Prostate gland (tissue), 2 donors: ENCODE results near the gene PTGES2. TPM values are rescaled to one million over a fixed set of nuclear protein-coding genes. Genes with fewer than 3 reads are reported as not detected.
"Not testable (repeated sequence)": the region's sequence is repeated elsewhere in the genome, so short reads cannot be mapped to it uniquely, and the experiment has no call there.

Experiments
- DNase-seq: peaks from one replicate; pipeline ENCODE4 v3.0.0-alpha.2; 2019; ENCODE audit warnings: low spot score
- H3K27ac ChIP-seq, 2 donors: fragments of 200-600 bp; sonication (generic); 2 replicates each; pipeline ENCODE4 v1.5.1; 2017 to 2019
- H3K27me3 ChIP-seq: fragments of 200-600 bp; sonication (generic); replicated peaks from 2 replicates; pipeline ENCODE4 v1.5.1; 2019; ENCODE audit not compliant: insufficient read depth
- H3K36me3 ChIP-seq, 2 donors: fragments of 200-600 bp; sonication (generic); 1 replicate in 1 of 2; 2 replicates in 1 of 2; pipeline versions ENCODE4 v1.5.1 to v1.8.1; 2017 to 2019
- H3K4me1 ChIP-seq: fragments of 200-600 bp; sonication (generic); replicated peaks from 2 replicates; pipeline ENCODE4 v1.5.1; 2019
- H3K4me3 ChIP-seq, 2 donors: fragments of 200-600 bp; sonication (generic); 2 replicates each; pipeline ENCODE4 v1.5.1; 2017 to 2019
- H3K9me3 ChIP-seq: fragments of 200-600 bp; sonication (generic); 2 replicates; pipeline ENCODE4 v1.5.1; 2017
- POLR2A ChIP-seq: fragments of 450-650 bp; IDR thresholded peaks from one replicate; pipeline ENCODE4 v1.6.1; 2016; ENCODE audit warnings: antibody characterized with exemption, mild to moderate bottlenecking
- WGBS: methylation state at CpG from one replicate; pipeline ENCODE4 v1.1.5; 2018; 5-methylcytosine and 5-hydroxymethylcytosine counted together
- intact Hi-C: fragments of 100-400 bp; cut with DNase I; formaldehyde crosslinking; loops from one replicate; pipeline ENCODE4 v1.14.2; 2022
- total RNA-seq, 2 donors: library from RNA; depleted of rRNA; stranded (reverse); fragments of >200 nt; gene quantifications; one replicate each; pipeline ENCODE4 v1.1.0, GENCODE V29; 2016
- TF ChIP-seq, protein P1 (sequence below), 4 experiments: fragments of 200-600 bp in 2 of 4; fragments of 450-650 bp in 2 of 4; sonication (generic) in 2 of 4; IDR thresholded peaks; 1 replicate in 3 of 4; 2 replicates in 1 of 4; pipeline ENCODE4 v1.5.1; 2016 to 2019; ENCODE audit warnings: antibody characterized with exemption in 4 of 4, mild to moderate bottlenecking in 2 of 4, moderate library complexity in 2 of 4

Gene PTGES2
- total RNA-seq, 2 donors from 2014 or later: 89.4 to 96.1 TPM

DNA sequence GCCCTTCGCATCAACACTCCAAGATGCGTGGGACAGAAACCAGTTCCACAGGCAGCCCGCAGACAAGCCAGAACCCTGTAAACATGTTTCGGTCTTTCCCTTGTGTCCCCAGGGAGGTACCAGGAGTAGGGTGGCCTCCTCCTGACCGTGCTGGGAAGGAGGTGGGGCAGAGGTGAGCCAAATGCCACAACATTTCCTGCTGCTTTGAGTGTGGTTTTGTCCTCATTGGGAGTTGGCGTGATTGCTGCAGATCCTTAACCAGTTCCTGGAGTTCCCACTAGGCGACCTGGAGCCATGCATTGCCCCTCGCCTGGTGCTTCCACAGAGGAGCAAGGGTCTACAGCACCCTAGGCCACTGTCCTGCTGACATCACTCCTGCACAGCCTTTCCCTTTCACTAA, 8.0 kb upstream of the PTGES2 start:
- WGBS: 46% methylated on average over 8 of the region's 8 CpGs
- H3K9me3 ChIP-seq: not testable (repeated sequence)

DNA sequence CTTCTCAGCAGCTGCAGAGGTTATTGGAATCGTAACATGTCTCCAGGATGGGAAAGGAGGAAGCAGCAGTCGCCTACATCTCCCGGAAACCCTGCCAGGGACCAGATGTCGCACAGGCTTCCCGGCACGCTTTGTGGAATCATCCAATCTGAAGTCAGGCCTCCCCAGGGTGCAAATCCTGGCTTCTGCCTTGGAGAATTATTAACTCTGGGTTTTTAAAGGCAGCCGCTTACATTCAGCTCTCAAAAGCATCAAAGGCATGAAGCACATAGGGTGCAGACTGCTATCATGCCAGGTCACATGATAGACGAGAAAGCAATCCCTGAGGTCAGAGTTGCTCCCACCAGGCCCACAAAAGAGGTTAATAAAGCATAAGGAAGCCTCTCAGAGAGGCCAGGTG, 4.6 kb upstream of the PTGES2 start:
- WGBS: 25% methylated on average over 8 of the region's 8 CpGs
- H3K27me3 ChIP-seq, H3K4me1 ChIP-seq, H3K9me3 ChIP-seq, intact Hi-C loops, DNase-seq, H3K27ac ChIP-seq, H3K36me3 ChIP-seq, H3K4me3 ChIP-seq: not testable (repeated sequence)

More for the DNA sequence above, 8.0 kb upstream of the PTGES2 start:
- intact Hi-C loops, DNase-seq, H3K4me3 ChIP-seq, H3K4me1 ChIP-seq, H3K36me3 ChIP-seq, H3K27me3 ChIP-seq, H3K27ac ChIP-seq: not testable (repeated sequence)
- TF ChIP-seq, protein P1, sequence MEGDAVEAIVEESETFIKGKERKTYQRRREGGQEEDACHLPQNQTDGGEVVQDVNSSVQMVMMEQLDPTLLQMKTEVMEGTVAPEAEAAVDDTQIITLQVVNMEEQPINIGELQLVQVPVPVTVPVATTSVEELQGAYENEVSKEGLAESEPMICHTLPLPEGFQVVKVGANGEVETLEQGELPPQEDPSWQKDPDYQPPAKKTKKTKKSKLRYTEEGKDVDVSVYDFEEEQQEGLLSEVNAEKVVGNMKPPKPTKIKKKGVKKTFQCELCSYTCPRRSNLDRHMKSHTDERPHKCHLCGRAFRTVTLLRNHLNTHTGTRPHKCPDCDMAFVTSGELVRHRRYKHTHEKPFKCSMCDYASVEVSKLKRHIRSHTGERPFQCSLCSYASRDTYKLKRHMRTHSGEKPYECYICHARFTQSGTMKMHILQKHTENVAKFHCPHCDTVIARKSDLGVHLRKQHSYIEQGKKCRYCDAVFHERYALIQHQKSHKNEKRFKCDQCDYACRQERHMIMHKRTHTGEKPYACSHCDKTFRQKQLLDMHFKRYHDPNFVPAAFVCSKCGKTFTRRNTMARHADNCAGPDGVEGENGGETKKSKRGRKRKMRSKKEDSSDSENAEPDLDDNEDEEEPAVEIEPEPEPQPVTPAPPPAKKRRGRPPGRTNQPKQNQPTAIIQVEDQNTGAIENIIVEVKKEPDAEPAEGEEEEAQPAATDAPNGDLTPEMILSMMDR (IDR thresholded peaks at IDR 0.05): peak in 1 of 4 experiments; percentile 24

DNA sequence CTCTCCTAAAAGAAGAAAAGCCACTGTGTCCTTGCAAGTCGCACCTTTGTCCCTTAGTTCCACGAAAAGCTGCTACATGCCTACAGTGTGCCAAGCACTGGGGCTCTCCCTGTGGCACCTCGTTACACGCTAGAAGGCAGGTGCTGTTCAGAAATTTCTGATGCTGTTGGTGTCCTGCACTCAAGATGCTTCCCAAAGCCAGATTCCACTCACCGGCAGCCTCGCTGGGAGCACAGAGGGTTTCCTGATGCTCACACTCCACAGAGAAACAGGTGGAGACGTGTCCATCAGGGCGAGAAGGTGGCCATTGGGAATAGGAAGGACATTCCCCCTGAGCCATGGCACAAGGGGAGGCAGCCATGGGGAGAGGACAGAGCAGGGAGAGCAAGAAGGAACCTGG, 3.8 kb upstream of the PTGES2 start:
- H3K4me1 ChIP-seq, H3K36me3 ChIP-seq, H3K27ac ChIP-seq, H3K27me3 ChIP-seq, H3K9me3 ChIP-seq, intact Hi-C loops, DNase-seq, H3K4me3 ChIP-seq: not testable (repeated sequence)
- 75% methylated on average over 8 of the region's 8 CpGs for WGBS

DNA sequence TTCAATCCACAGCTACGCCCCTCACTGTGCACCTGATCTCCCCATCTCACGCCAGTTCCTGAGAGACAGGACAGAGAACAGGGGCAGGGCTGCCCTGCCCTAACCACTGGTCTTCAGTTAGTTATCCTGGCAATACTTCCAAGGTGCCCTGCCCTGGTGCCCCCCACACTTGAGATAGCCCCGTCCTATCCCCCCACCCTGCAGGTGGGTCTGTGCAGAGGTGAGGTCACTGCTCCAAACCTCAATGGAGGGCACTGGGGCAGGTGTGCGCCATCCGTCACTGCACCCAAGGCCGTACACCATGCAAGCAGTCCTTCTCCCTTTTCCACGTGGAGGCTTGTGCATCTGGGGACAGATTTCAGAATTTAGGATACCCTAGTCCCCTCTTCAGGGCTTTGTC, 3.1 kb upstream of the PTGES2 start:
- H3K27me3 ChIP-seq, H3K9me3 ChIP-seq, H3K27ac ChIP-seq, DNase-seq, intact Hi-C loops, H3K4me3 ChIP-seq, H3K36me3 ChIP-seq: not testable (repeated sequence)
- H3K4me1 ChIP-seq: peaks cover 10% of the 10 kb centered on the region
- 66% methylated on average over 7 of the region's 7 CpGs for WGBS

DNA sequence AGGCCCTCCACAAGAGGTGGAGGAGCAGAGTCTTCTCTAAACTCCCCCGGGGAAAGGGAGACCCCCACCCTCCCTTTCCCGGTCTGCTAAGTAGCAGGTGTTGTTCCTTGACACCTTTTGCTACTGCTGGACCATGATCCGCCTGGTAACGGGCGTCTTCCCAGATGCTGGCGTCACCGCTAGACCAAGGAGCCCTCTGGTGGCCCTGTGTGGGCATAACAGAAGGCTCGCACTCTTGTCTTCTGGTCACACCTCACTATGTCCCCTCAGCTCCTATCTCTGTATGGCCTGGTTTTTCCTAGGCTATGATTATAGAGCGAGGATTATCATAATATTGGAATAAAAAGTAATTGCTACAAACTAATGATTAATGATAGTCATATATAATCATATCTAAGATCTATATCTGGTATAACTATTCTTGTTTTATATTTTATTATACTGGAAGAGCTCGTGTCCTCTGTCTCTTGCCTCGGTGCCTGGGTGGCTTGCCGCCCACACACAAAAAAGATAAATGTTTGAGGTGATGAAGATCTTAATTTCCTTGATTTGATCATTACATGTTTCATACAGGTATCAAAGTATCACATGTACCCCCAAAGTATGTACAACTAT, 2.6 kb upstream of the PTGES2 start:
- 23% methylated on average over 12 of the region's 12 CpGs for WGBS
- H3K27me3 ChIP-seq, H3K36me3 ChIP-seq, H3K27ac ChIP-seq, DNase-seq, H3K4me3 ChIP-seq, H3K9me3 ChIP-seq, intact Hi-C loops: not testable (repeated sequence)
- H3K4me1 ChIP-seq: peaks cover 10% of the 10 kb centered on the region
- TF ChIP-seq, protein P1 (IDR thresholded peaks at IDR 0.05): peak in 1 of 4 experiments; percentile 24

DNA sequence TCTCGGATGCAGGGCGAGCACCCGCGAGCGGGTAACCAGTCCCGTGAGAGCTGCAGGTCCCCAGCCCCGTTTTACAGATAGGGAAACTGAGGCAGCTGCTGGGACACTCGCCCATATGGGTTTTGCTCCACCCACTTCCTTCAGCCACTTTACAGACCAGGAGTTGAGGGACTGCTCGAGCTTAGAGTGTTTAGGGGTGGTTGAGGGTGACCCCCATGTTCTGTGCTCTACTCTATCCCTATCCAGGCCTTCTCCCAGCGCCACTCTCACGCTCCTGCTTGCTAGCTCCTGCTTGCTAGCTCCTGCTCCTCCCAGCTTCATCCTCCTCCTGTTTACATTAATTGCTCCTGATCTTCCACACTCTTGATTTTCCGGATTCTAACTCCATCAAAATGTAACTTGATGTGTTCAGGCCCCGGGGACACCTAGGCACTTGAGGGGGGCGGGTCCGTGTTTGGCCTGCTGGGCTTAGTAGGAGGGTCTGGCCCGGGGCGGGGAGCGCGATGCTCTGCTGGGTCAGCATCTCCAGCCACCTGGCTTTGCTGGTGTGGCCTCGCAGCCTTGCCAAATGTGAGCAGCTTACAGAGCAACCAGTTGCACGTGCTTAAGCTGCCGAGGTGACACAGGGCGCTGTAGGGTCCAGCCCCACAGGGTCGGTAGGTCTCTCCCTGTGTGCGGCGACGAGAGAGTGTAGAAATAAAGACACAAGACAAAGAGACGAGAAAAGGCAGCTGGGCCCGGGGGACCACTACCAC, 1.5 kb upstream of the PTGES2 start:
- H3K36me3 ChIP-seq: no peaks in the 10 kb centered on the region
- WGBS: 75% methylated on average over 21 of the region's 29 CpGs
- peak overlapping the region; percentile 89 to 90 for H3K27ac ChIP-seq
- TF ChIP-seq POLR2A: no peak
- TF ChIP-seq, protein P1 (IDR thresholded peaks at IDR 0.05): no peak
- H3K4me3 ChIP-seq: peak overlapping the region; percentile 96 to 98
- no peaks in the 10 kb centered on the region for H3K27me3 ChIP-seq
- intact Hi-C loops: no loop called here
- no peaks in the 10 kb centered on the region for H3K9me3 ChIP-seq
- H3K4me1 ChIP-seq: peaks cover 10% of the 10 kb centered on the region
- no peak for DNase-seq
